Upper lobe of left lung (tissue), 4 donors: ENCODE data around the gene PTRH2.

ENCODE experiments used
- EP300 ChIP-seq, 4 donors: sonication (generic); formaldehyde crosslinking; IDR thresholded peaks; one replicate each; pipeline ENCODE4 v1.5.1; 2017; ENCODE audit warnings: antibody characterized with exemption in 4 of 4, control low read depth in 2 of 4
- TF ChIP-seq, protein P1 (sequence below), 6 experiments: fragments of 450-650 bp in 4 of 6; fragments of 200-600 bp in 2 of 6; sonication (generic) in 2 of 6; IDR thresholded peaks; one replicate each; pipeline ENCODE4 v1.5.1; 2016 to 2019; ENCODE audit warnings: antibody characterized with exemption in 6 of 6

DNA sequence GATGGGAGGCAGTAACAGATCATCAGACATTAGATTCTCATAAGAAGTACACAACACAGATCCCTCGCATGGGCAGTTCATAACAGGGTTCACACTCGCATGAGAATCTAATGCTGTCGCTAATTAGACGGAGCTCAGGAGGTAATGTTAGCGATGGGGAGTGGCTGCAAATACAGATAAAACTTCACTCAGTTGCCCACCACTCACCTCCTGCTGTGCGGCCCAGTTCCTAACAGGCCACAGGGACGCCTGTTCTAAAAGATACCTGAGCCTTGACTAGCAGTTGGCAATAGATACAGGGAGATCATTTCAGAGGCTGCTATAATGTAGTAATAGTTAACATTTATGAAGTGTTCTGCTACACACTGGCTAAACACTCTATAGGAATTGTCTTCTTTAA is 4.9 kb downstream of the PTRH2 start:
- TF ChIP-seq, protein P1, sequence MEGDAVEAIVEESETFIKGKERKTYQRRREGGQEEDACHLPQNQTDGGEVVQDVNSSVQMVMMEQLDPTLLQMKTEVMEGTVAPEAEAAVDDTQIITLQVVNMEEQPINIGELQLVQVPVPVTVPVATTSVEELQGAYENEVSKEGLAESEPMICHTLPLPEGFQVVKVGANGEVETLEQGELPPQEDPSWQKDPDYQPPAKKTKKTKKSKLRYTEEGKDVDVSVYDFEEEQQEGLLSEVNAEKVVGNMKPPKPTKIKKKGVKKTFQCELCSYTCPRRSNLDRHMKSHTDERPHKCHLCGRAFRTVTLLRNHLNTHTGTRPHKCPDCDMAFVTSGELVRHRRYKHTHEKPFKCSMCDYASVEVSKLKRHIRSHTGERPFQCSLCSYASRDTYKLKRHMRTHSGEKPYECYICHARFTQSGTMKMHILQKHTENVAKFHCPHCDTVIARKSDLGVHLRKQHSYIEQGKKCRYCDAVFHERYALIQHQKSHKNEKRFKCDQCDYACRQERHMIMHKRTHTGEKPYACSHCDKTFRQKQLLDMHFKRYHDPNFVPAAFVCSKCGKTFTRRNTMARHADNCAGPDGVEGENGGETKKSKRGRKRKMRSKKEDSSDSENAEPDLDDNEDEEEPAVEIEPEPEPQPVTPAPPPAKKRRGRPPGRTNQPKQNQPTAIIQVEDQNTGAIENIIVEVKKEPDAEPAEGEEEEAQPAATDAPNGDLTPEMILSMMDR (IDR thresholded peaks at IDR 0.05), result no peak
- TF ChIP-seq EP300 (IDR thresholded peaks at IDR 0.05), result no peak
